Keratinocyte (primary cell): Measurements from ENCODE around the gene MDH2. TPM values are rescaled to one million over a fixed set of nuclear protein-coding genes. Genes with fewer than 3 reads are reported as not detected.
"Not testable (repeated sequence)": the region's sequence is repeated elsewhere in the genome, so short reads cannot be mapped to it uniquely, and the experiment has no call there.

ENCODE experiments used
- DNase-seq: peaks from one replicate; pipeline ENCODE4 v3.0.0-alpha.2; 2011; ENCODE audit warnings: low read depth, missing footprints, low spot score
- FAIRE-seq: peaks from 2 replicates; lab custom pipeline; 2011; peaks lifted over from hg19 to GRCh38; lab: Jason Lieb, UNC
- H2AFZ ChIP-seq: 2 replicates; pipeline ENCODE4 v1.6.0; 2012; ENCODE audit warnings: low read length, control low read depth, inconsistent platforms; ENCODE audit not compliant: control insufficient read depth
- H3K27ac ChIP-seq: 2 replicates; pipeline ENCODE4 v1.5.1; 2011; ENCODE audit warnings: low read length; ENCODE audit not compliant: control insufficient read depth, insufficient read depth
- H3K27me3 ChIP-seq: 3 replicates; pipeline ENCODE4 v1.6.0; 2011; ENCODE audit warnings: low read length; ENCODE audit not compliant: control insufficient read depth, insufficient read depth; ENCODE audit errors: extremely low read depth
- H3K36me3 ChIP-seq, 2 experiments: 2 replicates in 1 of 2; 3 replicates in 1 of 2; pipeline ENCODE4 v1.5.1; 2011; ENCODE audit warnings: low read length in 2 of 2, mild to moderate bottlenecking in 1 of 2; ENCODE audit not compliant: control insufficient read depth in 2 of 2, insufficient read depth in 2 of 2; ENCODE audit errors: extremely low read depth in 1 of 2
- H3K4me1 ChIP-seq: 3 replicates; pipeline ENCODE4 v1.5.1; 2011; ENCODE audit warnings: low read length; ENCODE audit not compliant: control insufficient read depth, insufficient read depth; ENCODE audit errors: extremely low read depth
- H3K4me2 ChIP-seq: 3 replicates; pipeline ENCODE4 v1.6.0; 2011; ENCODE audit warnings: low read depth, low read length; ENCODE audit not compliant: control insufficient read depth, insufficient read depth; ENCODE audit errors: extremely low read depth
- H3K4me3 ChIP-seq, 3 experiments: fragments of 200-600 bp in 1 of 3; sonication (generic) in 1 of 3; 2 replicates in 2 of 3; 3 replicates in 1 of 3; pipeline ENCODE4 v1.5.1; 2011 to 2016; ENCODE audit warnings: low read length in 3 of 3, mild to moderate bottlenecking in 3 of 3, control low read depth in 2 of 3, inconsistent platforms in 1 of 3, low read depth in 1 of 3, mixed read lengths in 1 of 3, mixed run types in 1 of 3, moderate library complexity in 1 of 3; ENCODE audit not compliant: control insufficient read depth in 2 of 3, insufficient read depth in 2 of 3; ENCODE audit errors: extremely low read depth in 1 of 3
- H3K79me2 ChIP-seq: 2 replicates; pipeline ENCODE4 v1.6.0; 2012; ENCODE audit warnings: low read length; ENCODE audit not compliant: control insufficient read depth, insufficient read depth
- H3K9ac ChIP-seq: 3 replicates; pipeline ENCODE4 v1.6.0; 2011; ENCODE audit warnings: low read length; ENCODE audit not compliant: control insufficient read depth, insufficient read depth; ENCODE audit errors: extremely low read depth
- H3K9me1 ChIP-seq: 3 replicates; pipeline ENCODE4 v1.6.0; 2011; ENCODE audit warnings: low read length; ENCODE audit not compliant: control insufficient read depth, insufficient read depth; ENCODE audit errors: extremely low read depth
- H3K9me3 ChIP-seq: 2 replicates; pipeline ENCODE4 v1.5.1; 2012; ENCODE audit warnings: low read depth, low read length; ENCODE audit not compliant: control insufficient read depth
- H4K20me1 ChIP-seq: 3 replicates; pipeline ENCODE4 v1.6.0; 2011; ENCODE audit warnings: low read length; ENCODE audit not compliant: control insufficient read depth, insufficient read depth; ENCODE audit errors: extremely low read depth
- dilution Hi-C: fragments of 300-500 bp; cut with MboI; formaldehyde crosslinking; loops from one replicate; pipeline ENCODE4 v1.7.0; 2020; ENCODE audit warnings: low sequenced_read_pairs; ENCODE audit not compliant: extremely low pct_ligation_motif_present
- polyA plus RNA-seq, 5 experiments: library from polyadenylated mRNA; depleted of rRNA in 3 of 5; stranded (reverse) in 3 of 5; stranded (forward) in 1 of 5; unstranded in 1 of 5; fragments of >200 nt; gene quantifications; 1 replicate in 1 of 5; 2 replicates in 3 of 5; 3 replicates in 1 of 5; pipeline versions ENCODE4 v1.2.1 to v1.2.3, GENCODE V29; 2011 to 2012; ENCODE audit warnings: missing spikeins in 2 of 5, low read depth in 1 of 5, low replicate concordance in 1 of 5
- small RNA-seq, 3 experiments: library from RNA; depleted of rRNA; stranded (forward); fragments of <200 nt; gene quantifications; one replicate each; pipeline ENCODE3, GENCODE V24; 2012; ENCODE audit warnings: low read depth in 3 of 3, low replicate concordance in 1 of 3; ENCODE audit not compliant: insufficient read length in 3 of 3

MDH2 gene
- polyA plus RNA-seq, 1 donor (not counting 4 experiments of a cell fraction or from before 2014, with no cell fraction given) = 156 TPM

GRCh38 chr7:76114742-76115141 is 66.8 kb downstream of the MDH2 start:
- dilution Hi-C loops, FAIRE-seq: not testable (repeated sequence)

More at GRCh38 chr7:76114742-76115141, 66.8 kb downstream of the MDH2 start:
- H3K79me2 ChIP-seq, H3K4me3 ChIP-seq, H3K9ac ChIP-seq, H3K4me1 ChIP-seq, H4K20me1 ChIP-seq, H3K9me3 ChIP-seq, H3K27ac ChIP-seq, H3K4me2 ChIP-seq, H3K9me1 ChIP-seq, H3K27me3 ChIP-seq, DNase-seq, H2AFZ ChIP-seq, H3K36me3 ChIP-seq: not testable (repeated sequence)

Small RNA genes lying within 50 kb of the gene (small RNA-seq; reads per million reads assigned to genes)
- gene RNU6-863P = 0 reads per million in 3 experiments

Other genes with a start within 250 kb of the MDH2 start
- not detected in 3 replicates for gene CCL24, start 234.3 kb upstream of the MDH2 start, polyA plus RNA-seq
- 24.1 to 35.4 TPM (median 26.3 TPM) in 3 replicates for gene RHBDD2, start 169.1 kb upstream of the MDH2 start, polyA plus RNA-seq
- gene POR, start 133.0 kb upstream of the MDH2 start, polyA plus RNA-seq = 25.9 to 35.0 TPM (median 28.6 TPM) in 3 replicates
- gene TMEM120A, start 53.5 kb upstream of the MDH2 start, polyA plus RNA-seq = 41.0 to 72.4 TPM (median 47.0 TPM) in 3 replicates
- gene STYXL1, start 106 bp upstream of the MDH2 start, polyA plus RNA-seq = 68.9 to 96.1 TPM (median 76.2 TPM) in 3 replicates
- 0.30 to 0.52 TPM (median 0.46 TPM) in 3 replicates for gene SRRM3, start 153.8 kb downstream of the MDH2 start, polyA plus RNA-seq